ENCODE measurements around the gene SLC8A1.

SLC8A1 gene

GRCh38 chr2:40348038-40348437 is 103.9 kb downstream of the SLC8A1 start:
- no peak for DNase-seq

GRCh38 chr2:40346535-40347354 is 105.1 kb downstream of the SLC8A1 start:
- no peak for DNase-seq

- DNase-seq, result no peak
Observed at GRCh38 chr2:40344364-40344763, 107.5 kb downstream of the SLC8A1 start.

GRCh38 chr2:40343902-40344301 is 108.0 kb downstream of the SLC8A1 start:
- DNase-seq, result no peak

GRCh38 chr2:40341198-40341597 is 110.7 kb downstream of the SLC8A1 start:
- DNase-seq, result no peak

- DNase-seq, result no peak
Observed at GRCh38 chr2:40339026-40339425, 112.9 kb downstream of the SLC8A1 start.

GRCh38 chr2:40332191-40332826 is 119.6 kb downstream of the SLC8A1 start:
- no peak for DNase-seq

- no peak for DNase-seq
Observed at GRCh38 chr2:40330096-40330495, 121.8 kb downstream of the SLC8A1 start.

GRCh38 chr2:40329739-40330030 is 122.2 kb downstream of the SLC8A1 start:
- DNase-seq, result no peak

- no peak for DNase-seq
Observed at GRCh38 chr2:40325116-40325515, 126.8 kb downstream of the SLC8A1 start.

GRCh38 chr2:40324656-40325055 is 127.2 kb downstream of the SLC8A1 start:
- DNase-seq, result no peak

GRCh38 chr2:40321822-40322221 is 130.1 kb downstream of the SLC8A1 start:
- no peak for DNase-seq

- DNase-seq, result no peak
Observed at GRCh38 chr2:40321016-40321623, 130.8 kb downstream of the SLC8A1 start.

- DNase-seq, result no peak
Observed at GRCh38 chr2:40318921-40319320, 133.0 kb downstream of the SLC8A1 start.

GRCh38 chr2:40317761-40318160 is 134.1 kb downstream of the SLC8A1 start:
- no peak for DNase-seq

- DNase-seq, result no peak
Observed at GRCh38 chr2:40317046-40317445, 134.8 kb downstream of the SLC8A1 start.

GRCh38 chr2:40316620-40317019 is 135.3 kb downstream of the SLC8A1 start:
- no peak for DNase-seq

GRCh38 chr2:40315683-40316082 is 136.2 kb downstream of the SLC8A1 start:
- no peak for DNase-seq

GRCh38 chr2:40311026-40311425 is 140.9 kb downstream of the SLC8A1 start:
- DNase-seq, result no peak

GRCh38 chr2:40310303-40310702 is 141.6 kb downstream of the SLC8A1 start:
- no peak for DNase-seq

- no peak for DNase-seq
Observed at GRCh38 chr2:40304340-40304739, 147.6 kb downstream of the SLC8A1 start.

GRCh38 chr2:40303746-40304145 is 148.1 kb downstream of the SLC8A1 start:
- no peak for DNase-seq

- no peak for DNase-seq
Observed at GRCh38 chr2:40302751-40303325, 149.1 kb downstream of the SLC8A1 start.

GRCh38 chr2:40300391-40300790 is 151.5 kb downstream of the SLC8A1 start:
- no peak for DNase-seq

Data from NCI-H1105 (cell line).